Upper lobe of right lung (tissue), 1 donor: ENCODE measurements around the gene SORBS2. TPM values are rescaled to one million over a fixed set of nuclear protein-coding genes. Genes with fewer than 3 reads are reported as not detected.
A peak's percentile ranks its signal among the peaks of the same experiment; 100 is the strongest.

Experiments used
- ATAC-seq: fragments of 200-7000 bp; cut with Tn5 transposase; one replicate; pipeline ENCODE4 v1.9.1; 2020; ENCODE audit warnings: mild to moderate bottlenecking, moderate library complexity
- DNase-seq: peaks from one replicate; pipeline ENCODE4 v3.0.0-alpha.2; 2020
- H3K27ac ChIP-seq: fragments of 200-600 bp; one replicate; pipeline ENCODE4 v1.8.0; 2022
- H3K27me3 ChIP-seq: fragments of 200-600 bp; one replicate; pipeline ENCODE4 v1.8.0; 2022; ENCODE audit warnings: mild to moderate bottlenecking
- H3K36me3 ChIP-seq: fragments of 200-600 bp; one replicate; pipeline ENCODE4 v1.8.0; 2022
- H3K4me1 ChIP-seq: fragments of 200-600 bp; one replicate; pipeline ENCODE4 v1.8.0; 2022
- H3K4me3 ChIP-seq: fragments of 200-600 bp; one replicate; pipeline ENCODE4 v1.8.0; 2022; ENCODE audit warnings: mild to moderate bottlenecking
- H3K9me3 ChIP-seq: fragments of 200-600 bp; one replicate; pipeline ENCODE4 v1.8.0; 2022
- CTCF ChIP-seq: fragments of 200-600 bp; IDR thresholded peaks from one replicate; pipeline ENCODE4 v1.8.0; 2022; ENCODE audit warnings: antibody characterized with exemption
- intact Hi-C: fragments of 100-400 bp; cut with DNase I; formaldehyde crosslinking; loops from one replicate; pipeline ENCODE4 v1.11.0; 2022
- total RNA-seq: library from RNA; stranded (reverse); fragmentation: NEBNext Ultra II Directional; extraction: Animal tissue kit (Norgen Biotek cat#: 25700); gene quantifications from one replicate; pipeline ENCODE4 v1.2.1, GENCODE V29; 2021
- donor health status: DM: no; HTN: yes; CAD: no; lungs with severe emphysema.

Gene SORBS2
- total RNA-seq, 1 donor from 2014 or later = 44.9 TPM

GRCh38 chr4:185817403-185817818, 5.4 kb upstream of the SORBS2 start:
- H3K27ac ChIP-seq = peak overlapping the region; percentile 0
- H3K4me1 ChIP-seq = no peaks in the 10 kb centered on the region
- no peak overlapping the region for H3K4me3 ChIP-seq

GRCh38 chr4:185813133-185813532, 1.1 kb upstream of the SORBS2 start:
- Histone ChIP-seq H3K36me3 (no peaks in the 10 kb centered on the region), H3K27ac (no peak overlapping the region), H3K4me1 (no peaks in the 10 kb centered on the region), H3K27me3 (no peaks in the 10 kb centered on the region), H3K9me3 (no peaks in the 10 kb centered on the region), H3K4me3 (no peak overlapping the region)
- intact Hi-C loops = no loop called here
- no peak for DNase-seq
- no peak for TF ChIP-seq CTCF
- no peak for ATAC-seq

More at GRCh38 chr4:185817403-185817818, 5.4 kb upstream of the SORBS2 start:
- Histone ChIP-seq H3K27me3 (no peaks in the 10 kb centered on the region), H3K36me3 (no peaks in the 10 kb centered on the region), H3K9me3 (no peaks in the 10 kb centered on the region)
- DNase-seq = peak; percentile 85
- intact Hi-C loops = no loop called here
- peak; percentile 83 for ATAC-seq
- no peak for TF ChIP-seq CTCF

- Histone ChIP-seq H3K4me3 (peak overlapping the region; percentile 50), H3K36me3 (no peaks in the 10 kb centered on the region), H3K27ac (peak overlapping the region; percentile 80), H3K4me1 (no peaks in the 10 kb centered on the region), H3K9me3 (no peaks in the 10 kb centered on the region), H3K27me3 (no peaks in the 10 kb centered on the region)
- ATAC-seq (peak; percentile 69), DNase-seq (no peak)
- intact Hi-C loops = no loop called here
- TF ChIP-seq CTCF = no peak
Measured at GRCh38 chr4:185810746-185811508, 1.1 kb downstream of the SORBS2 start.

GRCh38 chr4:185809533-185810071, 2.4 kb downstream of the SORBS2 start:
- H3K27ac ChIP-seq = peak overlapping the region; percentile 80
- ATAC-seq (no peak), DNase-seq (no peak)
- H3K9me3 ChIP-seq = no peaks in the 10 kb centered on the region
- H3K4me3 ChIP-seq = peak overlapping the region; percentile 50
- no peaks in the 10 kb centered on the region for H3K27me3 ChIP-seq
- no peaks in the 10 kb centered on the region for H3K36me3 ChIP-seq
- intact Hi-C loops = no loop called here
- TF ChIP-seq CTCF = no peak
- no peaks in the 10 kb centered on the region for H3K4me1 ChIP-seq

GRCh38 chr4:185809121-185809520, 2.9 kb downstream of the SORBS2 start:
- no peaks in the 10 kb centered on the region for H3K9me3 ChIP-seq
- no peak for TF ChIP-seq CTCF
- H3K36me3 ChIP-seq = no peaks in the 10 kb centered on the region
- peak overlapping the region; percentile 17 for H3K4me3 ChIP-seq
- H3K4me1 ChIP-seq = no peaks in the 10 kb centered on the region
- ATAC-seq (no peak), DNase-seq (no peak)
- no peaks in the 10 kb centered on the region for H3K27me3 ChIP-seq
- H3K27ac ChIP-seq = no peak overlapping the region
- intact Hi-C loops = no loop called here
